ENCODE measurements around the gene CHGA.

CHGA gene

GRCh38 chr14:92962831-92963095 is 39.8 kb downstream of the CHGA start:
- TF ChIP-seq CTCF (conservative IDR thresholded peaks at IDR 0.05; ENCODE audit: control insufficient read depth, insufficient read depth, low read depth, low read length), result no peak
- DNase-seq (ENCODE audit: low read depth), result no peak
- H3K4me3 ChIP-seq (ENCODE audit: control insufficient read depth, low read depth, low read length), result no peak overlapping the region

- no peak for DNase-seq (ENCODE audit: low read depth)
- no peak overlapping the region for H3K4me3 ChIP-seq (ENCODE audit: control insufficient read depth, low read depth, low read length)
- TF ChIP-seq CTCF (conservative IDR thresholded peaks at IDR 0.05; ENCODE audit: control insufficient read depth, insufficient read depth, low read depth, low read length), result no peak
These were observed 40.6 kb downstream of the CHGA start for GRCh38 chr14:92963301-92964123.

- no peak for DNase-seq (ENCODE audit: low read depth)
- H3K4me3 ChIP-seq (ENCODE audit: control insufficient read depth, low read depth, low read length), result no peak overlapping the region
- TF ChIP-seq CTCF (conservative IDR thresholded peaks at IDR 0.05; ENCODE audit: control insufficient read depth, insufficient read depth, low read depth, low read length), result no peak
These were observed 41.5 kb downstream of the CHGA start for GRCh38 chr14:92964124-92965109.

- no peak for DNase-seq (ENCODE audit: low read depth)
These were observed 42.3 kb downstream of the CHGA start for GRCh38 chr14:92965281-92965680.

GRCh38 chr14:92967346-92967926 is 44.5 kb downstream of the CHGA start:
- H3K4me3 ChIP-seq (ENCODE audit: control insufficient read depth, low read depth, low read length), result no peak overlapping the region
- no peak for TF ChIP-seq CTCF (conservative IDR thresholded peaks at IDR 0.05; ENCODE audit: control insufficient read depth, insufficient read depth, low read depth, low read length)
- peak; percentile 87 for DNase-seq (ENCODE audit: low read depth)

More at GRCh38 chr14:92965281-92965680, 42.3 kb downstream of the CHGA start:
- no peak for TF ChIP-seq CTCF (conservative IDR thresholded peaks at IDR 0.05; ENCODE audit: control insufficient read depth, insufficient read depth, low read depth, low read length)
- no peak overlapping the region for H3K4me3 ChIP-seq (ENCODE audit: control insufficient read depth, low read depth, low read length)

GRCh38 chr14:92968291-92969020 is 45.5 kb downstream of the CHGA start:
- H3K4me3 ChIP-seq (ENCODE audit: control insufficient read depth, low read depth, low read length), result no peak overlapping the region
- DNase-seq (ENCODE audit: low read depth), result no peak
- TF ChIP-seq CTCF (conservative IDR thresholded peaks at IDR 0.05; ENCODE audit: control insufficient read depth, insufficient read depth, low read depth, low read length), result no peak

Data from fibroblast of mammary gland (primary cell).